HepG2 (cell line): ENCODE results near the gene SPAG8. TPM values are rescaled to one million over a fixed set of nuclear protein-coding genes. Genes with fewer than 3 reads are reported as not detected.
A peak's percentile ranks its signal among the peaks of the same experiment; 100 is the strongest.

ENCODE experiments used
- ATAC-seq: fragments of 200-7000 bp; cut with Tn5 transposase; 3 replicates; pipeline ENCODE4 v1.9.1; 2020; ENCODE audit warnings: mild to moderate bottlenecking, moderate library complexity
- BruUV-seq: library from RNA; stranded (reverse); fragments of 400-500 nt; replicated peaks from 2 replicates; lab custom pipeline; 2021; lab: Mats Ljungman, UMichigan
- CTCF ChIA-PET: fragments of 300-600 bp; formaldehyde crosslinking; extraction: SDS; loops from one replicate; lab custom pipeline; 2021; ENCODE audit warnings: low total read pairs, inconsistent platforms, low intra/inter-chr PET ratio; lab: Yijun Ruan, JAX
- POLR2A ChIA-PET: fragments of 350-600 bp; sonication (Branson Sonifier 250); formaldehyde crosslinking; loops from one replicate; lab custom pipeline; 2020; ENCODE audit warnings: antibody characterized with exemption, inconsistent platforms; lab: Yijun Ruan, JAX
- DNase-seq: peaks from one replicate; pipeline ENCODE4 v3.0.0-alpha.2; 2015; ENCODE audit warnings: low spot score
- FAIRE-seq: peaks from 3 replicates; lab custom pipeline; 2011; peaks lifted over from hg19 to GRCh38; lab: Jason Lieb, UNC
- H2AFZ ChIP-seq: one replicate; pipeline ENCODE4 v1.6.1; 2011; ENCODE audit warnings: low read length, inconsistent platforms
- H3K27ac ChIP-seq: fragments of 300-600 bp; 3 replicates; pipeline ENCODE4 v1.8.0; 2011; ENCODE audit warnings: mixed run types, mild to moderate bottlenecking, mixed read lengths, low read length, inconsistent platforms; ENCODE audit not compliant: insufficient read depth; ENCODE audit errors: extremely low read length
- H3K27me3 ChIP-seq, 2 experiments: fragments of 200-600 bp in 1 of 2; 2 replicates in 1 of 2; 3 replicates in 1 of 2; pipeline versions ENCODE4 v1.6.0 to v1.8.0; 2011; ENCODE audit warnings: low read length in 2 of 2, mild to moderate bottlenecking in 2 of 2, moderate library complexity in 2 of 2, inconsistent platforms in 1 of 2; ENCODE audit not compliant: insufficient read depth in 2 of 2, control insufficient read depth in 1 of 2
- H3K36me3 ChIP-seq, 2 experiments: fragments of 200-600 bp in 1 of 2; replicated peaks in 1 of 2; 2 replicates in 1 of 2; 3 replicates in 1 of 2; pipeline versions ENCODE4 v1.5.1 to v1.8.0; 2011; ENCODE audit warnings: low read length in 2 of 2, inconsistent platforms in 1 of 2; ENCODE audit not compliant: insufficient read depth in 2 of 2, control insufficient read depth in 1 of 2
- H3K4me1 ChIP-seq: 2 replicates; pipeline ENCODE4 v1.5.1; 2012; ENCODE audit warnings: low read length, inconsistent platforms; ENCODE audit not compliant: insufficient read depth
- H3K4me2 ChIP-seq: 2 replicates; pipeline ENCODE4 v1.6.0; 2011; ENCODE audit warnings: low read depth, low read length, inconsistent platforms
- H3K4me3 ChIP-seq, 3 experiments: fragments of 200-600 bp in 1 of 3; sonication (generic), shearing (Covaris generic) in 1 of 3; replicated peaks in 1 of 3; 2 replicates each; pipeline ENCODE4 v1.5.1; 2011 to 2016; ENCODE audit warnings: low read length in 3 of 3, inconsistent platforms in 2 of 3, low read depth in 2 of 3, mild to moderate bottlenecking in 2 of 3, control low read depth in 1 of 3, mixed read lengths in 1 of 3; ENCODE audit not compliant: insufficient read depth in 1 of 3
- H3K79me2 ChIP-seq: one replicate; pipeline ENCODE4 v1.6.1; 2011; ENCODE audit warnings: low read length, inconsistent platforms; ENCODE audit not compliant: insufficient read depth
- H3K9ac ChIP-seq: 2 replicates; pipeline ENCODE4 v1.6.0; 2011; ENCODE audit warnings: mild to moderate bottlenecking, low read depth, low read length, inconsistent platforms; ENCODE audit not compliant: insufficient read depth
- H3K9me3 ChIP-seq: 2 replicates; pipeline ENCODE4 v1.5.1; 2012; ENCODE audit warnings: mild to moderate bottlenecking, low read length
- H4K20me1 ChIP-seq: 2 replicates; pipeline ENCODE4 v1.6.0; 2011; ENCODE audit warnings: inconsistent platforms, mild to moderate bottlenecking, low read length, moderate library complexity; ENCODE audit not compliant: insufficient read depth
- CBX1 ChIP-seq: IDR thresholded peaks from one replicate; pipeline ENCODE4 v1.6.1; 2016; ENCODE audit warnings: antibody characterized with exemption, low read depth
- GPN1 ChIP-seq: sonication (generic); formaldehyde crosslinking; IDR thresholded peaks from 2 replicates; pipeline ENCODE4 v1.5.1; 2020; ENCODE audit warnings: missing genetic modification reagents, borderline replicate concordance
- HES4 ChIP-seq: sonication (generic); formaldehyde crosslinking; IDR thresholded peaks from 2 replicates; pipeline ENCODE4 v1.9.0; 2021; ENCODE audit warnings: mild to moderate bottlenecking, missing genetic modification reagents, borderline replicate concordance
- SP1 ChIP-seq, 2 experiments: fragments of 450-650 bp in 1 of 2; sonication (generic) in 1 of 2; formaldehyde crosslinking in 1 of 2; IDR thresholded peaks; 2 replicates each; pipeline versions ENCODE4 v1.4.0 to v1.6.1; 2016 to 2020; ENCODE audit warnings: missing genetic modification reagents in 1 of 2
- TOPORS ChIP-seq: sonication (generic); formaldehyde crosslinking; IDR thresholded peaks from 2 replicates; pipeline ENCODE4 v1.8.0; 2023; ENCODE audit warnings: mild to moderate bottlenecking, missing genetic modification reagents
- ZMYM4 ChIP-seq: sonication (generic); formaldehyde crosslinking; IDR thresholded peaks from 2 replicates; pipeline ENCODE4 v1.8.1; 2023; ENCODE audit warnings: mild to moderate bottlenecking, missing genetic modification reagents
- ZNF224 ChIP-seq: sonication (generic); formaldehyde crosslinking; IDR thresholded peaks from 2 replicates; pipeline ENCODE4 v1.5.0; 2020; ENCODE audit warnings: mild to moderate bottlenecking, missing genetic modification reagents
- ZNF432 ChIP-seq: sonication (generic); formaldehyde crosslinking; IDR thresholded peaks from 2 replicates; pipeline ENCODE4 v1.5.0; 2020; ENCODE audit warnings: missing genetic modification reagents, mild to moderate bottlenecking, borderline replicate concordance
- ZNF790 ChIP-seq: sonication (generic); formaldehyde crosslinking; IDR thresholded peaks from 2 replicates; pipeline ENCODE4 v1.8.0; 2022; ENCODE audit warnings: missing genetic modification reagents, mild to moderate bottlenecking, borderline replicate concordance
- ZSCAN9 ChIP-seq: IDR thresholded peaks from 2 replicates; pipeline ENCODE4 v1.6.1; 2016; ENCODE audit warnings: borderline replicate concordance
- WGBS: methylation state at CpG from one replicate; pipeline ENCODE4 v1.1.6; 2017; ENCODE audit warnings: low lambda C conversion rate; 5-methylcytosine and 5-hydroxymethylcytosine counted together
- in situ Hi-C: cut with HindIII; loops from 2 replicates; pipeline ENCODE4 v1.10.0; 2017; ENCODE audit warnings: low pct_unique_long_range_greater_than_20kb; ENCODE audit not compliant: extremely low pct_ligation_motif_present
- intact Hi-C: fragments of 100-400 bp; cut with micrococcal nuclease; formaldehyde crosslinking; loops from one replicate; pipeline ENCODE4 v1.10.0; 2022; ENCODE audit not compliant: unreplicated experiment
- polyA plus RNA-seq, 8 experiments: library from polyadenylated mRNA; depleted of rRNA in 3 of 8; stranded (reverse) in 7 of 8; unstranded in 1 of 8; fragments of >200 nt; fragmentation: Illumina TruSeq in 4 of 8; extraction: Trizol in 4 of 8; gene quantifications; 2 replicates each; pipeline versions ENCODE4 v1.2.1 to v1.2.3, GENCODE V29; 2011 to 2016; ENCODE audit warnings: low read depth in 4 of 8, missing spikeins in 1 of 8, mixed read lengths in 1 of 8; ENCODE audit not compliant: insufficient read depth in 1 of 8
- total RNA-seq, 5 experiments: library from RNA; depleted of rRNA; stranded (reverse); fragments of >200 nt; fragmentation: Illumina TruSeq; extraction: Trizol; gene quantifications; 2 replicates each; pipeline ENCODE4 v1.2.3, GENCODE V29; 2016; ENCODE audit warnings: low read depth in 1 of 5
- TF ChIP-seq, protein P1 (sequence below): IDR thresholded peaks from 2 replicates; pipeline ENCODE4 v1.6.1; 2016; ENCODE audit warnings: low read depth, missing genetic modification reagents, missing compliant biosample characterization
- TF ChIP-seq, protein P2 (sequence below): sonication (generic); formaldehyde crosslinking; IDR thresholded peaks from 2 replicates; pipeline ENCODE4 v1.5.0; 2020; ENCODE audit warnings: mild to moderate bottlenecking, missing genetic modification reagents, borderline replicate concordance

The SPAG8 gene
- total and polyA plus RNA-seq, 2 of the 13 experiments (the other 11 are each of a cell fraction or from before 2014, with no cell fraction given): 0.18 to 0.27 TPM

DNA sequence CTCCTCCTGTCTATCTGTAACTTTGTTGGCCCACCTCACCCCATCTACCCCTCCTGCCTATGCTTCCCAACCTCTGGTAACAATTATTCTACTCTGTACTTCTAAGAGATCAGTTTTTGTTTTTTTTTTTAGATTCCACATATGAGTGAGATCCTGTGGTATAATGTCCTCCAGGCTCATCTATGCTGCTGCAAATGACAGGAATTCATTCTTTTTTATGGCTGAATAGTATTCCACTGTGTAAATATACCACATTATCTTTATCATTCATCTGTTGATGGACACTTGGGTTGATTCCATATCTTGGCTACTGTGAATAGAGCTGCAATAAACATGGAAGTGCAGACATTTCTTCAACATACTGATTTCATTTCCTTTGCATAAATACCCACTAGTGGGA is 28.6 kb downstream of the SPAG8 start (continued):
- TF ChIP-seq CBX1 (no peak), HES4 (CRISPR knock-in tag) (no peak), ZSCAN9 (no peak)
- TF ChIP-seq, protein P1, sequence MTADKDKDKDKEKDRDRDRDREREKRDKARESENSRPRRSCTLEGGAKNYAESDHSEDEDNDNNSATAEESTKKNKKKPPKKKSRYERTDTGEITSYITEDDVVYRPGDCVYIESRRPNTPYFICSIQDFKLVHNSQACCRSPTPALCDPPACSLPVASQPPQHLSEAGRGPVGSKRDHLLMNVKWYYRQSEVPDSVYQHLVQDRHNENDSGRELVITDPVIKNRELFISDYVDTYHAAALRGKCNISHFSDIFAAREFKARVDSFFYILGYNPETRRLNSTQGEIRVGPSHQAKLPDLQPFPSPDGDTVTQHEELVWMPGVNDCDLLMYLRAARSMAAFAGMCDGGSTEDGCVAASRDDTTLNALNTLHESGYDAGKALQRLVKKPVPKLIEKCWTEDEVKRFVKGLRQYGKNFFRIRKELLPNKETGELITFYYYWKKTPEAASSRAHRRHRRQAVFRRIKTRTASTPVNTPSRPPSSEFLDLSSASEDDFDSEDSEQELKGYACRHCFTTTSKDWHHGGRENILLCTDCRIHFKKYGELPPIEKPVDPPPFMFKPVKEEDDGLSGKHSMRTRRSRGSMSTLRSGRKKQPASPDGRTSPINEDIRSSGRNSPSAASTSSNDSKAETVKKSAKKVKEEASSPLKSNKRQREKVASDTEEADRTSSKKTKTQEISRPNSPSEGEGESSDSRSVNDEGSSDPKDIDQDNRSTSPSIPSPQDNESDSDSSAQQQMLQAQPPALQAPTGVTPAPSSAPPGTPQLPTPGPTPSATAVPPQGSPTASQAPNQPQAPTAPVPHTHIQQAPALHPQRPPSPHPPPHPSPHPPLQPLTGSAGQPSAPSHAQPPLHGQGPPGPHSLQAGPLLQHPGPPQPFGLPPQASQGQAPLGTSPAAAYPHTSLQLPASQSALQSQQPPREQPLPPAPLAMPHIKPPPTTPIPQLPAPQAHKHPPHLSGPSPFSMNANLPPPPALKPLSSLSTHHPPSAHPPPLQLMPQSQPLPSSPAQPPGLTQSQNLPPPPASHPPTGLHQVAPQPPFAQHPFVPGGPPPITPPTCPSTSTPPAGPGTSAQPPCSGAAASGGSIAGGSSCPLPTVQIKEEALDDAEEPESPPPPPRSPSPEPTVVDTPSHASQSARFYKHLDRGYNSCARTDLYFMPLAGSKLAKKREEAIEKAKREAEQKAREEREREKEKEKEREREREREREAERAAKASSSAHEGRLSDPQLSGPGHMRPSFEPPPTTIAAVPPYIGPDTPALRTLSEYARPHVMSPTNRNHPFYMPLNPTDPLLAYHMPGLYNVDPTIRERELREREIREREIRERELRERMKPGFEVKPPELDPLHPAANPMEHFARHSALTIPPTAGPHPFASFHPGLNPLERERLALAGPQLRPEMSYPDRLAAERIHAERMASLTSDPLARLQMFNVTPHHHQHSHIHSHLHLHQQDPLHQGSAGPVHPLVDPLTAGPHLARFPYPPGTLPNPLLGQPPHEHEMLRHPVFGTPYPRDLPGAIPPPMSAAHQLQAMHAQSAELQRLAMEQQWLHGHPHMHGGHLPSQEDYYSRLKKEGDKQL (CRISPR knock-in tag): no peak
- TF ChIP-seq, all 625 proteins: peak for 0

DNA sequence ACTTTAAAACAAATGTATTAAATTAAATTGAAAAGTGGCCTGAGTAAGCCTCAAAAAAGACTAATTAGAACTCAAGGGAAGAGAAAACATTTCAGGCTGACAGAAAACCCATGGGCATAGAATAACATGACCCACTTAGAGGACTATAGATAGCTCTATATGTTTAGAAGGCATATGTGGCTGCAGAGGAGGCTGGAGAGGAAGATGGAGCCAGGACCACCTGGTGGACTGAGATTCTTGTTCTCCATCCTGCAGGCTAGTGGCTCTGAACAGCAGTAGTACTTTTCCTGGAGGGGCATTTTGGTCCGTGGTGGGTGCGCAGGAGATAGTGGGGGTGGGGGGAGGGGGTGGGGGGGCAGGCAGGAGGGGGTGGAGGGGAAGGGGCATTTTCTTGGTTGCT is 31.0 kb downstream of the SPAG8 start:
- Histone ChIP-seq H3K27ac (no peak overlapping the region), H3K4me1 (peaks cover under 1% of the 10 kb centered on the region; the same call in 1 of the 2 replicates), H3K79me2 (no peaks in the 10 kb centered on the region), H4K20me1 (no peaks in the 10 kb centered on the region), H3K4me3 (no peak overlapping the region), H3K9me3 (no peaks in the 10 kb centered on the region), H3K36me3 (peaks cover 1 to 10% of the 10 kb centered on the region in 2 experiments; a peak in 3 of 5 replicates), H3K27me3 (no peaks in the 10 kb centered on the region), H3K4me2 (no peak overlapping the region), H3K9ac (no peak overlapping the region), H2AFZ (no peak overlapping the region)
- WGBS: 87% methylated on average over 2 of the region's 2 CpGs
- no peak for TF ChIP-seq TOPORS (CRISPR knock-in tag)
- TF ChIP-seq, protein P2, sequence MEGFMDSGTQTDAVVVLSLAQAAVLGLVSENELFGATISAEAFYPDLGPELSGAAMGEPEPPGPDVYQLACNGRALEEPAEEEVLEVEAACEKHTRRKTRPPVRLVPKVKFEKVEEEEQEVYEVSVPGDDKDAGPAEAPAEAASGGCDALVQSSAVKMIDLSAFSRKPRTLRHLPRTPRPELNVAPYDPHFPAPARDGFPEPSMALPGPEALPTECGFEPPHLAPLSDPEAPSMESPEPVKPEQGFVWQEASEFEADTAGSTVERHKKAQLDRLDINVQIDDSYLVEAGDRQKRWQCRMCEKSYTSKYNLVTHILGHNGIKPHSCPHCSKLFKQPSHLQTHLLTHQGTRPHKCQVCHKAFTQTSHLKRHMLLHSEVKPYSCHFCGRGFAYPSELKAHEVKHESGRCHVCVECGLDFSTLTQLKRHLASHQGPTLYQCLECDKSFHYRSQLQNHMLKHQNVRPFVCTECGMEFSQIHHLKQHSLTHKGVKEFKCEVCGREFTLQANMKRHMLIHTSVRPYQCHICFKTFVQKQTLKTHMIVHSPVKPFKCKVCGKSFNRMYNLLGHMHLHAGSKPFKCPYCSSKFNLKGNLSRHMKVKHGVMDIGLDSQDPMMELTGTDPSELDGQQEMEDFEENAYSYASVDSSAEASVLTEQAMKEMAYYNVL (CRISPR knock-in tag): no peak
- TF ChIP-seq ZNF790: no peak
- TF ChIP-seq ZNF224 (CRISPR knock-in tag): no peak
- TF ChIP-seq GPN1 (CRISPR knock-in tag): no peak
- no peak for TF ChIP-seq ZMYM4
- no peak for TF ChIP-seq ZNF432 (CRISPR knock-in tag)
- TF ChIP-seq SP1 (IDR thresholded peaks at IDR 0.05): no peak
- TF ChIP-seq SP1 (CRISPR knock-in tag; IDR thresholded peaks at IDR 0.05): no peak
- FAIRE-seq (no peak), DNase-seq (no peak), ATAC-seq (no peak)
- TSS peak; percentile 41 for BruUV-seq
- intact Hi-C loops (no loop called here), in situ Hi-C loops (no loop called here)
- POLR2A ChIA-PET: no interaction called here
- CTCF ChIA-PET: no interaction called here
